CD8-positive, alpha-beta memory T cell (primary cell): ENCODE results near the gene ERCC6L. TPM values are rescaled to one million over a fixed set of nuclear protein-coding genes. Genes with fewer than 3 reads are reported as not detected.
"Not testable (repeated sequence)": the region's sequence is repeated elsewhere in the genome, so short reads cannot be mapped to it uniquely, and the experiment has no call there.

Experiments used
- CTCF ChIA-PET: fragments of 350-600 bp; sonication (Branson Sonifier 250); formaldehyde crosslinking; loops from one replicate; lab custom pipeline; 2021; ENCODE audit warnings: antibody characterized with exemption; lab: Charles Lee
- POLR2A ChIA-PET: fragments of 350-600 bp; sonication (Branson Sonifier 250); formaldehyde crosslinking; loops from one replicate; lab custom pipeline; 2021; ENCODE audit warnings: antibody characterized with exemption; lab: Charles Lee
- DNase-seq, 5 donors: peaks; one replicate each; pipeline versions ENCODE4 v3.0.0 to v3.0.0-alpha.2; 2020 to 2022; ENCODE audit warnings: mixed read lengths in 1 of 5
- H3K27ac ChIP-seq: one replicate; pipeline ENCODE4 v1.7.0; 2013; ENCODE audit warnings: low read depth, mild to moderate bottlenecking, low read length, moderate library complexity
- H3K27me3 ChIP-seq: 2 replicates; pipeline ENCODE4 v1.7.0; 2013; ENCODE audit warnings: low read length, mild to moderate bottlenecking; ENCODE audit not compliant: insufficient read depth, poor library complexity, severe bottlenecking
- H3K36me3 ChIP-seq: 2 replicates; pipeline ENCODE4 v1.7.0; 2013; ENCODE audit warnings: mild to moderate bottlenecking, low read length, moderate library complexity; ENCODE audit not compliant: insufficient read depth
- H3K4me1 ChIP-seq: 2 replicates; pipeline ENCODE4 v1.7.0; 2013; ENCODE audit warnings: mild to moderate bottlenecking, low read length, moderate library complexity; ENCODE audit not compliant: insufficient read depth
- H3K4me3 ChIP-seq: 2 replicates; pipeline ENCODE4 v1.7.0; 2013; ENCODE audit warnings: mild to moderate bottlenecking, low read length
- H3K9me3 ChIP-seq: 2 replicates; pipeline ENCODE4 v1.7.0; 2013; ENCODE audit warnings: mild to moderate bottlenecking, low read length
- H3K27ac Mint-ChIP-seq, 8 donors: one replicate each; pipeline ENCODE4 v1.8.0; 2020 to 2021; ENCODE audit warnings: mixed read lengths in 8 of 8, mild to moderate bottlenecking in 6 of 8, inconsistent platforms in 3 of 8, moderate library complexity in 3 of 8
- H3K27me3 Mint-ChIP-seq, 2 donors: one replicate each; pipeline ENCODE4 v1.8.0; 2020 to 2021; ENCODE audit warnings: mixed read lengths in 2 of 2, mild to moderate bottlenecking in 1 of 2, moderate library complexity in 1 of 2
- H3K36me3 Mint-ChIP-seq, 3 donors: one replicate each; pipeline ENCODE4 v1.8.0; 2020 to 2021; ENCODE audit warnings: mixed read lengths in 3 of 3, inconsistent platforms in 1 of 3, mild to moderate bottlenecking in 1 of 3
- H3K4me1 Mint-ChIP-seq, 3 donors: one replicate each; pipeline ENCODE4 v1.8.0; 2020 to 2021; ENCODE audit warnings: mixed read lengths in 3 of 3, inconsistent platforms in 1 of 3, mild to moderate bottlenecking in 1 of 3
- H3K4me3 Mint-ChIP-seq, 7 donors: one replicate each; pipeline ENCODE4 v1.8.0; 2020 to 2021; ENCODE audit warnings: mixed read lengths in 7 of 7, mild to moderate bottlenecking in 6 of 7, moderate library complexity in 4 of 7, inconsistent platforms in 2 of 7
- H3K9me3 Mint-ChIP-seq, 5 donors: one replicate each; pipeline ENCODE4 v1.8.0; 2020 to 2022; ENCODE audit warnings: mixed read lengths in 5 of 5, mild to moderate bottlenecking in 3 of 5, moderate library complexity in 2 of 5, inconsistent platforms in 1 of 5
- polyA plus RNA-seq: library from polyadenylated mRNA; unstranded; fragments of 300-500 nt; fragmentation: Illumina TruSeq; gene quantifications from one replicate; pipeline ENCODE4 v1.2.3, GENCODE V29; 2021
- total RNA-seq, 2 experiments: library from RNA; stranded (reverse); gene quantifications; one replicate each; pipeline ENCODE4 v1.2.3, GENCODE V29; 2021

The ERCC6L gene
- total and polyA plus RNA-seq, 3 experiments from 2014 or later: 0.43 to 10.2 (median 9.7) TPM

- Histone ChIP-seq H3K36me3 (no peaks in the 10 kb centered on the region), H3K27me3 (no peaks in the 10 kb centered on the region), H3K9me3 (no peaks in the 10 kb centered on the region), H3K4me1 (no peaks in the 10 kb centered on the region), H3K27ac (no peak overlapping the region), H3K4me3 (no peak overlapping the region)
- no peaks in the 10 kb centered on the region for H3K27me3 Mint-ChIP-seq
- ChIA-PET POLR2A (interaction anchor here (1.0 kb wide), 1 partner anchor 32 kb away, joined by 3 read pairs; the partner anchor contains the start of gene RPS4X), CTCF (interaction anchor here (0.7 to 1.6 kb wide), 5 partner anchors 12 to 247 kb away, joined by 3 to 6 read pairs (median 4); partner anchors contain the start of gene RPS4X)
- no peak overlapping the region for H3K4me3 Mint-ChIP-seq
- no peaks in the 10 kb centered on the region for H3K9me3 Mint-ChIP-seq
- no peaks in the 10 kb centered on the region for H3K4me1 Mint-ChIP-seq
- no peaks in the 10 kb centered on the region for H3K36me3 Mint-ChIP-seq
- peak in 3 of 5 donors; percentile 11 to 54 (median 16) for DNase-seq
- no peak overlapping the region for H3K27ac Mint-ChIP-seq
Measured at GRCh38 chrX:72245461-72246089, 6.7 kb upstream of the ERCC6L start.

- no peaks in the 10 kb centered on the region for H3K4me1 ChIP-seq
- H3K9me3 ChIP-seq: no peaks in the 10 kb centered on the region
- ChIA-PET POLR2A (no interaction called here), CTCF (interaction anchor here (0.6 to 1.4 kb wide), 2 partner anchors 10 to 17 kb away, joined by 3 to 6 read pairs; no protein-coding TSS in a partner anchor)
- Mint-ChIP-seq H3K27ac (peak overlapping the region in 1 of 8 donors; percentile 17), H3K9me3 (no peaks in the 10 kb centered on the region), H3K4me1 (peaks cover 0 to 4% (median 3%) of the 10 kb centered on the region in 3 donors), H3K36me3 (no peaks in the 10 kb centered on the region), H3K27me3 (no peaks in the 10 kb centered on the region), H3K4me3 (no peak overlapping the region)
- H3K27me3 ChIP-seq: no peaks in the 10 kb centered on the region
- H3K4me3 ChIP-seq: no peak overlapping the region
- no peak overlapping the region for H3K27ac ChIP-seq
- H3K36me3 ChIP-seq: no peaks in the 10 kb centered on the region
- DNase-seq: no peak
Measured at GRCh38 chrX:72243472-72243871, 4.6 kb upstream of the ERCC6L start.

GRCh38 chrX:72240976-72241375 is 2.1 kb upstream of the ERCC6L start:
- H3K36me3 ChIP-seq: no peaks in the 10 kb centered on the region
- ChIA-PET POLR2A (no interaction called here), CTCF (no interaction called here)
- H3K27ac Mint-ChIP-seq: no peak overlapping the region
- H3K36me3 Mint-ChIP-seq: no peaks in the 10 kb centered on the region
- DNase-seq: no peak
- no peaks in the 10 kb centered on the region for H3K4me1 ChIP-seq
- no peaks in the 10 kb centered on the region for H3K9me3 ChIP-seq
- H3K27me3 ChIP-seq: no peaks in the 10 kb centered on the region
- no peaks in the 10 kb centered on the region for H3K27me3 Mint-ChIP-seq
- H3K9me3 Mint-ChIP-seq: no peaks in the 10 kb centered on the region
- H3K4me3 Mint-ChIP-seq: no peak overlapping the region
- peaks cover 0 to 8% (median 3%) of the 10 kb centered on the region in 3 donors for H3K4me1 Mint-ChIP-seq
- H3K27ac ChIP-seq: no peak overlapping the region
- H3K4me3 ChIP-seq: no peak overlapping the region

GRCh38 chrX:72238183-72238582 is 644 bp downstream of the ERCC6L start:
- no peak for DNase-seq
- no peaks in the 10 kb centered on the region for H3K9me3 ChIP-seq
- no peaks in the 10 kb centered on the region for H3K4me1 ChIP-seq
- Mint-ChIP-seq H3K27me3 (no peaks in the 10 kb centered on the region), H3K27ac (peak overlapping the region in 3 of 8 donors; percentile 10 to 75 (median 47)), H3K36me3 (no peaks in the 10 kb centered on the region), H3K4me1 (peaks cover 0 to 8% (median 3%) of the 10 kb centered on the region in 3 donors), H3K4me3 (peak overlapping the region in 6 of 7 donors; percentile 26 to 86 (median 66)), H3K9me3 (no peaks in the 10 kb centered on the region)
- peak overlapping the region; percentile 63 for H3K4me3 ChIP-seq
- H3K27ac ChIP-seq: no peak overlapping the region
- no peaks in the 10 kb centered on the region for H3K36me3 ChIP-seq
- H3K27me3 ChIP-seq: no peaks in the 10 kb centered on the region
- ChIA-PET POLR2A (interaction anchor here (0.5 to 1.0 kb wide), 3 partner anchors 30 to 57 kb away, joined by 3 read pairs; partner anchors contain the start of gene PIN4), CTCF (interaction anchor here (0.8 to 1.3 kb wide), 4 partner anchors 16 to 57 kb away, joined by 3 to 4 read pairs (median 4); partner anchors contain the start of genes PIN4 and RPS4X)

- Mint-ChIP-seq H3K9me3 (no peaks in the 10 kb centered on the region), H3K27me3 (no peaks in the 10 kb centered on the region), H3K4me3 (no peak overlapping the region), H3K4me1 (peaks cover 0 to 8% (median 3%) of the 10 kb centered on the region in 3 donors), H3K27ac (no peak overlapping the region), H3K36me3 (no peaks in the 10 kb centered on the region)
- Histone ChIP-seq H3K4me1 (no peaks in the 10 kb centered on the region), H3K9me3 (no peaks in the 10 kb centered on the region), H3K27me3 (no peaks in the 10 kb centered on the region), H3K4me3 (no peak overlapping the region), H3K27ac (no peak overlapping the region), H3K36me3 (no peaks in the 10 kb centered on the region)
- POLR2A ChIA-PET: no interaction called here
- no peak for DNase-seq
- CTCF ChIA-PET: no interaction called here
Measured at GRCh38 chrX:72236841-72237240, 2.0 kb downstream of the ERCC6L start.

- peaks cover 0 to 2% of the 10 kb centered on the region in 2 donors for H3K27me3 Mint-ChIP-seq
- Histone ChIP-seq H3K4me1 (no peaks in the 10 kb centered on the region), H3K27me3 (no peaks in the 10 kb centered on the region), H3K4me3 (no peak overlapping the region), H3K27ac (no peak overlapping the region), H3K9me3 (no peaks in the 10 kb centered on the region), H3K36me3 (no peaks in the 10 kb centered on the region)
- H3K9me3 Mint-ChIP-seq: no peaks in the 10 kb centered on the region
- no peak overlapping the region for H3K27ac Mint-ChIP-seq
- ChIA-PET POLR2A (no interaction called here), CTCF (interaction anchor here (0.9 kb wide), 1 partner anchor 40 kb away, joined by 3 read pairs; no protein-coding TSS in a partner anchor)
- no peak for DNase-seq
- H3K36me3 Mint-ChIP-seq: no peaks in the 10 kb centered on the region
- no peak overlapping the region for H3K4me3 Mint-ChIP-seq
- no peaks in the 10 kb centered on the region for H3K4me1 Mint-ChIP-seq
Measured at GRCh38 chrX:72230290-72230689, 8.5 kb downstream of the ERCC6L start.

GRCh38 chrX:72220375-72220774 is 18.5 kb downstream of the ERCC6L start:
- H3K4me1 ChIP-seq, DNase-seq, H3K27ac ChIP-seq, CTCF ChIA-PET, H3K4me1 Mint-ChIP-seq, H3K4me3 Mint-ChIP-seq, H3K27ac Mint-ChIP-seq, H3K9me3 Mint-ChIP-seq, H3K9me3 ChIP-seq, H3K27me3 ChIP-seq, H3K36me3 ChIP-seq, H3K4me3 ChIP-seq, H3K27me3 Mint-ChIP-seq, POLR2A ChIA-PET: not testable (repeated sequence)
- H3K36me3 Mint-ChIP-seq: peaks cover 3 to 13% (median 12%) of the 10 kb centered on the region in 3 donors

- no peak overlapping the region for H3K4me3 Mint-ChIP-seq
- H3K9me3 Mint-ChIP-seq: no peaks in the 10 kb centered on the region
- Histone ChIP-seq H3K9me3 (no peaks in the 10 kb centered on the region), H3K4me3 (no peak overlapping the region), H3K36me3 (no peaks in the 10 kb centered on the region), H3K4me1 (no peaks in the 10 kb centered on the region), H3K27ac (no peak overlapping the region), H3K27me3 (no peaks in the 10 kb centered on the region)
- no peak for DNase-seq
- peaks cover 1 to 13% (median 11%) of the 10 kb centered on the region in 3 donors for H3K36me3 Mint-ChIP-seq
- CTCF ChIA-PET: no interaction called here
- H3K27me3 Mint-ChIP-seq: no peaks in the 10 kb centered on the region
- no peak overlapping the region for H3K27ac Mint-ChIP-seq
- POLR2A ChIA-PET: no interaction called here
- no peaks in the 10 kb centered on the region for H3K4me1 Mint-ChIP-seq
Measured at GRCh38 chrX:72216973-72217372, 21.9 kb downstream of the ERCC6L start.
